Smooth muscle cell (in vitro differentiated cells): ENCODE data around the gene UNC13A. TPM values are rescaled to one million over a fixed set of nuclear protein-coding genes. Genes with fewer than 3 reads are reported as not detected.

Experiments
- DNase-seq: peaks from one replicate; lab custom pipeline; 2025; ENCODE audit not compliant: unreplicated experiment; lab: John Stamatoyannopoulos, UW
- H2AFZ ChIP-seq: fragments of 200-600 bp; sonication (generic); 2 replicates; pipeline ENCODE4 v1.6.0; 2016; ENCODE audit warnings: antibody characterized with exemption, low read depth, mild to moderate bottlenecking
- H3F3A ChIP-seq: fragments of 200-600 bp; sonication (generic); 2 replicates; pipeline ENCODE4 v1.6.0; 2017; ENCODE audit warnings: antibody characterized with exemption, low read depth
- H3K27ac ChIP-seq: fragments of 200-600 bp; sonication (generic); 2 replicates; pipeline ENCODE4 v1.5.1; 2016; ENCODE audit warnings: low read depth, mild to moderate bottlenecking
- H3K27me3 ChIP-seq: fragments of 200-600 bp; sonication (generic); 2 replicates; pipeline ENCODE4 v1.6.1; 2016; ENCODE audit warnings: low read depth, mild to moderate bottlenecking
- H3K36me3 ChIP-seq: fragments of 200-600 bp; sonication (generic); 2 replicates; pipeline ENCODE4 v1.5.1; 2016; ENCODE audit warnings: low read depth
- H3K4me1 ChIP-seq: fragments of 200-600 bp; sonication (generic); 2 replicates; pipeline ENCODE4 v1.5.1; 2016; ENCODE audit warnings: low read depth
- H3K4me2 ChIP-seq: fragments of 200-600 bp; sonication (generic); 2 replicates; pipeline ENCODE4 v1.6.0; 2016; ENCODE audit warnings: mild to moderate bottlenecking
- H3K4me3 ChIP-seq: fragments of 200-600 bp; sonication (generic); 2 replicates; pipeline ENCODE4 v1.5.1; 2016; ENCODE audit warnings: mild to moderate bottlenecking
- H3K79me2 ChIP-seq: fragments of 200-600 bp; sonication (generic); 2 replicates; pipeline ENCODE4 v1.6.0; 2016; ENCODE audit warnings: low read depth, mild to moderate bottlenecking
- H3K9ac ChIP-seq: fragments of 200-600 bp; sonication (generic); 2 replicates; pipeline ENCODE4 v1.6.0; 2016; ENCODE audit warnings: low read depth
- H3K9me3 ChIP-seq: fragments of 200-600 bp; sonication (generic); replicated peaks from 2 replicates; pipeline ENCODE4 v1.5.1; 2016; ENCODE audit warnings: low read depth
- H4K20me1 ChIP-seq: fragments of 200-600 bp; sonication (generic); 2 replicates; pipeline ENCODE4 v1.6.0; 2016; ENCODE audit warnings: low read depth
- CTCF ChIP-seq: fragments of 200-600 bp; sonication (generic); IDR thresholded peaks from 2 replicates; pipeline ENCODE4 v1.5.1; 2017; ENCODE audit warnings: borderline replicate concordance, mild to moderate bottlenecking, antibody characterized with exemption; ENCODE audit not compliant: insufficient read depth, poor library complexity, severe bottlenecking
- WGBS: methylation state at CpG from one replicate; pipeline ENCODE4 v1.1.7; 2016; ENCODE audit warnings: low lambda C conversion rate; 5-methylcytosine and 5-hydroxymethylcytosine counted together
- polyA plus RNA-seq: library from polyadenylated mRNA; unstranded; fragments of >200 nt; fragmentation: Nextera tagmentation; extraction: Ambion mirVana; gene quantifications from 2 replicates; pipeline ENCODE4 v1.2.1, GENCODE V29; 2016
- total RNA-seq: library from RNA; depleted of rRNA; stranded (reverse); fragments of >200 nt; gene quantifications from 2 replicates; pipeline ENCODE4 v1.2.3, GENCODE V29; 2014

Gene UNC13A
- total and polyA plus RNA-seq, 2 experiments from 2014 or later: 0.21 to 2.1 TPM

DNA sequence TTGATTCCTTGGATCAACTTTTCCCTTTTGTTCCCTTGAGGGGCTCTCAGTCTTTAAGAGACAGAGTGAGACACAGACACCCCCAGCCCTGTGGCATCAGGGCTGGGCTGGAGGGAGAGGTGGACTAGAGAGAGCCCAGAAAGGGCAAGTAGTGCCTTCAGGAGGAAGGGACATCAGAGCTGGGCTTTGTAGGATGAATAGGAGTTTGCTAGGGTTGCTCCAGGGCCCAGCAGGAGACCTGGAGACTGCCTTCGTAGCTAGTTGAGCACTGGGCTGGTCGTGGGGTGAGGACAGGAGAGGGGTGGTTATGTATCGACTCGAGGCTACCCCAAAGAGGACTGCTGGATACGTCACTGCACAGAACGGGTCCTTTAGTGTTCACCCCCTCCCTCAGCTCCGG is 36.5 kb upstream of the UNC13A start:
- H2AFZ ChIP-seq: no peak overlapping the region
- H3K9me3 ChIP-seq: no peaks in the 10 kb centered on the region
- H3F3A ChIP-seq: no peaks in the 10 kb centered on the region
- no peaks in the 10 kb centered on the region for H3K27me3 ChIP-seq
- H3K36me3 ChIP-seq: no peaks in the 10 kb centered on the region
- no peak overlapping the region for H3K4me3 ChIP-seq
- peaks cover 8% of the 10 kb centered on the region for H3K4me1 ChIP-seq
- WGBS: 97% methylated on average over 7 of the region's 7 CpGs
- H4K20me1 ChIP-seq: peaks cover 53% of the 10 kb centered on the region
- no peak overlapping the region for H3K9ac ChIP-seq
- H3K4me2 ChIP-seq: no peak overlapping the region
- H3K79me2 ChIP-seq: peaks cover 34% of the 10 kb centered on the region
- H3K27ac ChIP-seq: no peak overlapping the region
- no peak for TF ChIP-seq CTCF
- DNase-seq: no peak

DNA sequence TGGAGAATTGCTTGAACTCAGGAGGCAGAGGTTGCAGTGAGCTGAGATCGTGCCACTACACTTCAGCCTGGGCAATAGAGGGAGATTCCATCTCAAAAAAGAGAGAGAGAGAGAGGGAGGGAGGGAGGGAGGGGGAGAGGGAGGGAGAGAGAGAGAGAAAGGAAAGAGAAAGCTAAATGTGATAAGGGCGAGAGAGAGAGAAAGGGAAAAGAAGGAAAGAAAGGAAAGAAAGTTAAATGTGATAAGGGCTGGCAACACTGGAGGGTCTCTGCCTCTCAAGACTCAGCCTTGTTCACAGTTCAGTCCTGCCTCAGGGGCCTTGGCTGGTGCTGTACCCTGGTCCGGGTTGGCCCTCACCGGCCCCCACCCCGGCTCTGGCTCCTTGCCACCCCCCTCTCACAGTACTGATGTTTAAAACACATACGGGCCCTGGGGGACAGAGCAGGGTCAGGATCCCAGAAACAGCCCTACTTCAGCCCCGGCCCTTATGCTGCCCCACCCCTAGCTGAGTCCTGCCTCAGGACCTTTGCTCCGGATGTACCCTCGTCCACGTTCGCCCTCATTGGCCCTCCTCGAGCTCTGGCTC is 34.6 kb upstream of the UNC13A start:
- no peak for DNase-seq
- Histone ChIP-seq H3F3A (no peaks in the 10 kb centered on the region), H4K20me1 (peaks cover 39% of the 10 kb centered on the region), H2AFZ (no peak overlapping the region), H3K9me3 (no peaks in the 10 kb centered on the region), H3K79me2 (peaks cover 28% of the 10 kb centered on the region), H3K27me3 (no peaks in the 10 kb centered on the region), H3K4me2 (no peak overlapping the region), H3K27ac (no peak overlapping the region), H3K4me3 (no peak overlapping the region), H3K9ac (no peak overlapping the region), H3K36me3 (no peaks in the 10 kb centered on the region), H3K4me1 (peaks cover 13% of the 10 kb centered on the region)
- 95% methylated on average over 11 of the region's 12 CpGs for WGBS
- TF ChIP-seq CTCF: no peak

GRCh38 chr19:17721821-17722220 is 33.7 kb upstream of the UNC13A start:
- Histone ChIP-seq H3F3A (no peaks in the 10 kb centered on the region), H3K27ac (no peak overlapping the region), H3K27me3 (no peaks in the 10 kb centered on the region), H3K4me1 (peaks cover 13% of the 10 kb centered on the region), H2AFZ (no peak overlapping the region), H3K36me3 (no peaks in the 10 kb centered on the region), H3K79me2 (peaks cover 24% of the 10 kb centered on the region), H3K4me3 (no peak overlapping the region), H4K20me1 (peaks cover 35% of the 10 kb centered on the region), H3K9me3 (no peaks in the 10 kb centered on the region), H3K9ac (no peak overlapping the region), H3K4me2 (peak overlapping the region; percentile 19)
- no peak for TF ChIP-seq CTCF
- 68% methylated on average over 8 of the region's 8 CpGs for WGBS
- no peak for DNase-seq

- H3K79me2 ChIP-seq: peaks cover 24% of the 10 kb centered on the region
- no peak overlapping the region for H3K4me3 ChIP-seq
- WGBS: 91% methylated on average over 12 of the region's 12 CpGs
Observed at GRCh38 chr19:17721111-17721628, 33.0 kb upstream of the UNC13A start.

More at GRCh38 chr19:17721111-17721628, 33.0 kb upstream of the UNC13A start:
- no peak for DNase-seq
- H2AFZ ChIP-seq: no peak overlapping the region
- TF ChIP-seq CTCF: no peak
- peaks cover 35% of the 10 kb centered on the region for H4K20me1 ChIP-seq
- peaks cover 13% of the 10 kb centered on the region for H3K4me1 ChIP-seq
- peak overlapping the region; percentile 93 for H3K4me2 ChIP-seq
- H3K27ac ChIP-seq: no peak overlapping the region
- no peaks in the 10 kb centered on the region for H3K27me3 ChIP-seq
- H3F3A ChIP-seq: no peaks in the 10 kb centered on the region
- H3K36me3 ChIP-seq: no peaks in the 10 kb centered on the region
- H3K9ac ChIP-seq: no peak overlapping the region
- H3K9me3 ChIP-seq: no peaks in the 10 kb centered on the region
